AG04450 (cell line): ENCODE measurements around the gene ELFN1. TPM values are rescaled to one million over a fixed set of nuclear protein-coding genes. Genes with fewer than 3 reads are reported as not detected.

Source experiments
- CTCF ChIA-PET: fragments of 300-600, 350-600 bp; formaldehyde crosslinking; extraction: SDS; loops from one replicate; lab custom pipeline; 2022; ENCODE audit warnings: antibody characterized with exemption, inconsistent platforms; lab: Charles Lee
- POLR2A ChIA-PET: fragments of 350-600 bp; formaldehyde crosslinking; extraction: SDS; loops from one replicate; lab custom pipeline; 2021; ENCODE audit warnings: antibody characterized with exemption, inconsistent platforms; lab: Yijun Ruan, JAX
- DNase-seq: peaks from one replicate; pipeline ENCODE4 v3.0.0-alpha.2; 2011; ENCODE audit warnings: low read depth, low spot score
- H3K27ac ChIP-seq: one replicate; pipeline ENCODE4 v1.5.1; 2012; ENCODE audit warnings: low read depth, low read length, control low read depth
- H3K27me3 ChIP-seq: one replicate; pipeline ENCODE4 v1.6.0; 2012; ENCODE audit warnings: low read length; ENCODE audit not compliant: control insufficient read depth, insufficient read depth
- H3K4me3 ChIP-seq: 2 replicates; pipeline ENCODE4 v1.5.1; 2011; ENCODE audit warnings: mild to moderate bottlenecking, low read depth, low read length, control low read depth
- H3K9me3 ChIP-seq: 2 replicates; pipeline ENCODE4 v1.5.1; 2012; ENCODE audit warnings: low read length; ENCODE audit not compliant: control insufficient read depth, insufficient read depth
- polyA plus RNA-seq: library from polyadenylated mRNA; depleted of rRNA; stranded (reverse); fragments of >200 nt; gene quantifications from 2 replicates; pipeline ENCODE4 v1.2.3, GENCODE V29; 2011
- TF ChIP-seq, protein P1 (sequence below): IDR thresholded peaks from 2 replicates; pipeline ENCODE4 v1.5.1; 2011; ENCODE audit warnings: low read depth, low read length, control low read depth, inconsistent platforms

The ELFN1 gene
- polyA plus RNA-seq, 1 experiment, result 0.10 TPM

DNA sequence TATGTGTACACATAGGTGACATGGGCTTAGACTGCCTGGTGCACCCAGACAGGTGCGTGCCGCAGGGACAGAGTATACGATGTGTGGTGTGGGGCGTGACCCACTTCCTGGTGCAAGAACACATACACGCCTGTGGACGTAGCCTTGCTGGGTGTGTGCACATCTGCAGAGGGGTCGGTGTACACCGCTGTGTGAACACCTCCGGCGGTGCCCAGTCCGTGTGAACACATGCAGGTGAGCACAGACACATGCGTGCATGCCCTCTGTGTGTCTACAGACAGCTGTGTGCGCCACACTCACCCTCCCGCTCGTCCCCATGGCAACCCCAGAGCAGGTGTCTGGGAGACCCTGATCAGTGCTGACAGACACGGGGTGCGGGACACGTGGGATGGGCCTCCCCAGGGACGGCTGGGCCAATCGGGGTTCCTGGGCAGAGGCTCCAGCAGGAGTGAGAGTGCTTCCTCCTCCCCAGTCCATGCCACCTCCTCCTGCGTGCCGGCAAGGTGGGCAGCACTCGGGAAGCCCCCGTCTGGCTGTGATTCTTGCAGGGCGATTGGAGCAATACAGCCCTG lies 23.4 kb downstream of the ELFN1 start:
- ChIA-PET CTCF (no interaction called here), POLR2A (no interaction called here)
- Histone ChIP-seq H3K4me3 (no peak overlapping the region), H3K27ac (no peak overlapping the region), H3K9me3 (no peaks in the 10 kb centered on the region; the same call in 1 of the 2 replicates), H3K27me3 (peaks cover 46% of the 10 kb centered on the region)
- no peak for DNase-seq
- TF ChIP-seq, protein P1, sequence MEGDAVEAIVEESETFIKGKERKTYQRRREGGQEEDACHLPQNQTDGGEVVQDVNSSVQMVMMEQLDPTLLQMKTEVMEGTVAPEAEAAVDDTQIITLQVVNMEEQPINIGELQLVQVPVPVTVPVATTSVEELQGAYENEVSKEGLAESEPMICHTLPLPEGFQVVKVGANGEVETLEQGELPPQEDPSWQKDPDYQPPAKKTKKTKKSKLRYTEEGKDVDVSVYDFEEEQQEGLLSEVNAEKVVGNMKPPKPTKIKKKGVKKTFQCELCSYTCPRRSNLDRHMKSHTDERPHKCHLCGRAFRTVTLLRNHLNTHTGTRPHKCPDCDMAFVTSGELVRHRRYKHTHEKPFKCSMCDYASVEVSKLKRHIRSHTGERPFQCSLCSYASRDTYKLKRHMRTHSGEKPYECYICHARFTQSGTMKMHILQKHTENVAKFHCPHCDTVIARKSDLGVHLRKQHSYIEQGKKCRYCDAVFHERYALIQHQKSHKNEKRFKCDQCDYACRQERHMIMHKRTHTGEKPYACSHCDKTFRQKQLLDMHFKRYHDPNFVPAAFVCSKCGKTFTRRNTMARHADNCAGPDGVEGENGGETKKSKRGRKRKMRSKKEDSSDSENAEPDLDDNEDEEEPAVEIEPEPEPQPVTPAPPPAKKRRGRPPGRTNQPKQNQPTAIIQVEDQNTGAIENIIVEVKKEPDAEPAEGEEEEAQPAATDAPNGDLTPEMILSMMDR, result no peak

DNA sequence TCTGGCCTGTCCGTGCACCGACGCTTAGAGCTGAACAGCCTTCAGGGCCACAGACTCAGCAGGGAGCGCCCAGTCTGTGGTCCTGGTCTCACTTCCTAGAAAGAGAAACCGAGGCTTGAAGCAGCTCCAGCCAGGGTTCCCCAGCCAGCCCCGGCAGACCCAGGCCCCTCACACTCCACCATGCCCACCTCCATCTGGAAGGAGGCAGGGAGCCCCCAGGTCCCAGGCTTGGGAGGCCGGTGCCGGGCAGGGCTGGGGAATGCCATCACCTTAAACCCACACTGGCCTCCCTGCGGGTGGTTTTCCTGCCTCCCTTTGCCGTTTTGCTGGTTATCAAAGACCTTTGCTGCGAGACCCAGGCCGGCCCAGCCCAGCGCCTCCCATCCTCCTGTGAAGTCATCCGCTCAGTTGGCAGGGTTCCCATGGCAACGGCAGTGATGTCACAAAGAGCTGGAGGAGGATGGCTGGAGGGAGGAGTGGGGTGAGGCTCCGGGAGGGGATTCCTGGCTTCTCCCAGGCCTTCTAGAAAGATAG lies 24.0 kb downstream of the ELFN1 start:
- ChIA-PET POLR2A (no interaction called here), CTCF (no interaction called here)
- no peak for DNase-seq
- H3K27me3 ChIP-seq, result peaks cover 49% of the 10 kb centered on the region
- no peaks in the 10 kb centered on the region; the same call in 1 of the 2 replicates for H3K9me3 ChIP-seq
- no peak overlapping the region for H3K27ac ChIP-seq
- TF ChIP-seq, protein P1, result no peak
- H3K4me3 ChIP-seq, result no peak overlapping the region

DNA sequence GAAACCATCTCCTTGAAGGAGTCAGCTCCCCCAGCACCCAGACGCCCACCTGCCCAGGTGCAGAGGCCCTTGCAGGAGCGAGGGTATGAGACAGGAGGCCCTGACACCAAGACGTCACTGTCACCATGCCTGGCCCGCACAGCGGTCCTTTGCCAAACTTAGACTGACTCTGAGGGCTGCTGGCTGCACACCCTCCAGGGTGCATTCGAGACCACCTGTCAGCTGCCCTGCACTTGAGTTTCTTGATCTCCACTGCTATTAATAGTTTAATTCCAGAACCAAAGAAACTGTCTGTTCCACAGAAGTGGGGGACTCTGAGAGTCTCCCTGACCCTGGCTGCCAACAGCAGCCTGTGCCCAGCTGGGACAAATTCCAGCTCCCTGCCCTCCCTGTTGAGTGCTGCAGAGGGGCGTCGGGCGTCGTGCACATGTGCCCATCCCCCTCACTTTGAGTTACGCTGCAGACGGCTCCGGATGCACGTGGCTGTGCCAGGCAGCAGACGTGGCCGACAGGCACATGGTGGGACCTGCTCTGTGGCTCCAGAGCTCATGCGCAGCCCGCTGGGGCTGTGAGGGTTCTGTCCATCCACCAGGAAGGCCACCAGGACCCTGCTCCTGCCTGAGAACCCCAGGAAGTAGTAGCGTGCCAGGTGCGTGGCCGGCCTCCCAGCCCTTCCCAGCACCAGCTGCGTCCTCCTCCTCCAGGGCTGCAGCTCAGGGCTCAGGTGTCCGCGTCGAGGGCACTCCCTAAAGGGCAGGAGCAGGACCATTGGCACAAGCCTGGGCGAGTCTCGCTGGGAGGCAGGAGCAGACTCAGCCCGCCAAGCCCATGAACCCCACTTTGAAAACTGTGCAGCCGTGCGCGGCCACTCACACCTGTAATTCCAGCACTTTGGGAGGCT lies 24.8 kb downstream of the ELFN1 start:
- Histone ChIP-seq H3K27me3 (peaks cover 46% of the 10 kb centered on the region), H3K4me3 (no peak overlapping the region), H3K9me3 (no peaks in the 10 kb centered on the region; the same call in 1 of the 2 replicates), H3K27ac (no peak overlapping the region)
- no peak for DNase-seq
- POLR2A ChIA-PET, result no interaction called here
- TF ChIP-seq, protein P1, result no peak
- CTCF ChIA-PET, result no interaction called here

DNA sequence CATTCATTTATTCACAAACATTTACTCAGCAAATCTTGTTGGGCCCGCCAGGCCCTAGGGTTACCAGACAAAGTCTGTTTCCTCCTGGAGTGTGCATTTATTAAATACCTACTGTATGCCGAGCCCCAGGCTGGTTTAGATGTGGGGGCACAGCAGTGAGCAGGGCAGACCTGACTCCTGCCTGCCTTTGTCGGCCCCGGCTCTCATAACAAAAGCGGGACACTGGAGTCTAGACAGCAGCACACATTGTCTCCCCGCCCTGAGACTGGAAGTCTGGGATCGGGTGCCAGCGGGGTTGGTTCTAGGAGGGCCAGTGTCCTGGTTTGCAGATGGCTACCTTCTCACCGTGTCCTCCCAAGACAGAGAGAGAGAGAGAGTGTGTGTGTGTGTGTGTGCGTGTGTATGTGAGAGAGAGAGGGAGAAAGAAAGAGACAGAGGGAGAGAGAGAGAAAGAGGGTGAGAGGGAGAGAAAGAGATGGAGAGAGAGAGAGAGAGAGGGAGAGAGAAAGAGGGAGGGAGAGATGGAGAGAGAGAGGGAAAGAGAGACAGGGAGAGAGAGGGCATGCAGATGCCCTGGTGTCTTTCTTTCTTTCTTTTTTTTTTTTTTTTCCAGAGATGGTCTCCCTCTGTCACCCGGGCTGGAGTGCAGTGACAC lies 25.9 kb downstream of the ELFN1 start:
- CTCF ChIA-PET, result interaction anchor here (0.6 kb wide), 1 partner anchor 610 kb away, joined by 4 read pairs; no protein-coding TSS in a partner anchor
- Histone ChIP-seq H3K9me3 (no peaks in the 10 kb centered on the region; the same call in 1 of the 2 replicates), H3K4me3 (no peak overlapping the region), H3K27me3 (peaks cover 46% of the 10 kb centered on the region), H3K27ac (no peak overlapping the region)
- no peak for DNase-seq
- TF ChIP-seq, protein P1, result no peak
- POLR2A ChIA-PET, result no interaction called here
